Measurements from ENCODE around the gene SMIM41.
"Not testable (repeated sequence)": the region's sequence is repeated elsewhere in the genome, so short reads cannot be mapped to it uniquely, and the experiment has no call there.

Gene SMIM41

GRCh38 chr12:52085682-52086180 is 6.2 kb downstream of the SMIM41 start:
- no peak for DNase-seq (ENCODE audit: low read depth, low spot score)

GRCh38 chr12:52086366-52086765 is 6.9 kb downstream of the SMIM41 start:
- no peak for DNase-seq (ENCODE audit: low read depth, low spot score)

GRCh38 chr12:52086944-52087835 is 7.7 kb downstream of the SMIM41 start:
- no peak for DNase-seq (ENCODE audit: low read depth, low spot score)

- DNase-seq (ENCODE audit: low read depth, low spot score) = no peak
Observed at GRCh38 chr12:52087961-52088820, 8.7 kb downstream of the SMIM41 start.

- DNase-seq (ENCODE audit: low read depth, low spot score) = no peak
Observed at GRCh38 chr12:52089491-52089890, 10.0 kb downstream of the SMIM41 start.

- no peak for DNase-seq (ENCODE audit: low read depth, low spot score)
Observed at GRCh38 chr12:52090291-52090690, 10.8 kb downstream of the SMIM41 start.

- DNase-seq (ENCODE audit: low read depth, low spot score) = no peak
Observed at GRCh38 chr12:52091061-52091460, 11.6 kb downstream of the SMIM41 start.

- no peak for DNase-seq (ENCODE audit: low read depth, low spot score)
Observed at GRCh38 chr12:52091869-52092268, 12.4 kb downstream of the SMIM41 start.

- no peak for DNase-seq (ENCODE audit: low read depth, low spot score)
Observed at GRCh38 chr12:52093346-52093745, 13.8 kb downstream of the SMIM41 start.

- no peak for DNase-seq (ENCODE audit: low read depth, low spot score)
Observed at GRCh38 chr12:52096332-52097044, 17.0 kb downstream of the SMIM41 start.

- DNase-seq (ENCODE audit: low read depth, low spot score) = no peak
Observed at GRCh38 chr12:52097045-52097666, 17.7 kb downstream of the SMIM41 start.

GRCh38 chr12:52104431-52105089 is 25.1 kb downstream of the SMIM41 start:
- DNase-seq (ENCODE audit: low read depth, low spot score) = not testable (repeated sequence)

GRCh38 chr12:52116222-52117125 is 37.0 kb downstream of the SMIM41 start:
- not testable (repeated sequence) for DNase-seq (ENCODE audit: low read depth, low spot score)

- DNase-seq (ENCODE audit: low read depth, low spot score) = not testable (repeated sequence)
Observed at GRCh38 chr12:52117806-52118475, 38.4 kb downstream of the SMIM41 start.

GRCh38 chr12:52119398-52120254 is 40.1 kb downstream of the SMIM41 start:
- no peak for DNase-seq (ENCODE audit: low read depth, low spot score)

- no peak for DNase-seq (ENCODE audit: low read depth, low spot score)
Observed at GRCh38 chr12:52120951-52121823, 41.7 kb downstream of the SMIM41 start.

All from brain pericyte (primary cell).